DND-41 (cell line): ENCODE results near the gene SYNE3.

Experiments
- ATAC-seq: fragments of 200-7000 bp; cut with Tn5 transposase; 3 replicates; pipeline ENCODE4 v1.9.1; 2021; ENCODE audit warnings: low read depth; ENCODE audit not compliant: insufficient read depth
- DNase-seq: peaks from one replicate; pipeline ENCODE4 v3.0.0-alpha.2; 2020
- H2AFZ ChIP-seq: 2 replicates; pipeline ENCODE4 v1.6.0; 2012; ENCODE audit warnings: low read depth, low read length
- H3K27ac ChIP-seq: 2 replicates; pipeline ENCODE4 v1.5.1; 2012; ENCODE audit warnings: low read length, inconsistent platforms
- H3K27me3 ChIP-seq: fragments of 200-600 bp; sonication (generic); 2 replicates; pipeline ENCODE4 v1.6.0; 2012; ENCODE audit warnings: low read length, mild to moderate bottlenecking, inconsistent platforms; ENCODE audit not compliant: insufficient read depth, poor library complexity
- H3K36me3 ChIP-seq: 2 replicates; pipeline ENCODE4 v1.5.1; 2012; ENCODE audit warnings: low read length, inconsistent platforms; ENCODE audit not compliant: insufficient read depth
- H3K4me1 ChIP-seq: 2 replicates; pipeline ENCODE4 v1.5.1; 2012; ENCODE audit warnings: mild to moderate bottlenecking, low read length; ENCODE audit not compliant: insufficient read depth
- H3K4me2 ChIP-seq: 2 replicates; pipeline ENCODE4 v1.6.0; 2012; ENCODE audit warnings: mild to moderate bottlenecking, moderate library complexity, low read length, inconsistent platforms; ENCODE audit not compliant: insufficient read depth
- H3K4me3 ChIP-seq, 2 experiments: fragments of 200-600 bp in 1 of 2; shearing (Covaris generic) in 1 of 2; 2 replicates each; pipeline ENCODE4 v1.5.1; 2012 to 2016; ENCODE audit warnings: inconsistent platforms in 2 of 2, low read length in 2 of 2, mild to moderate bottlenecking in 2 of 2, low read depth in 1 of 2, moderate library complexity in 1 of 2
- H3K79me2 ChIP-seq: 2 replicates; pipeline ENCODE4 v1.6.0; 2012; ENCODE audit warnings: low read length, inconsistent platforms; ENCODE audit not compliant: insufficient read depth
- H3K9ac ChIP-seq: 2 replicates; pipeline ENCODE4 v1.6.0; 2012; ENCODE audit warnings: low read depth, mild to moderate bottlenecking, inconsistent platforms, low read length, moderate library complexity
- H3K9me3 ChIP-seq: 2 replicates; pipeline ENCODE4 v1.5.1; 2012; ENCODE audit warnings: low read length, moderate library complexity, mild to moderate bottlenecking, inconsistent platforms; ENCODE audit not compliant: insufficient read depth, severe bottlenecking
- H4K20me1 ChIP-seq: 2 replicates; pipeline ENCODE4 v1.6.0; 2012; ENCODE audit warnings: low read length; ENCODE audit not compliant: insufficient read depth
- CTCF ChIP-seq: IDR thresholded peaks from 2 replicates; pipeline ENCODE4 v1.5.1; 2012; ENCODE audit warnings: borderline replicate concordance, low read length, moderate library complexity, mild to moderate bottlenecking; ENCODE audit not compliant: poor library complexity, severe bottlenecking; ENCODE audit errors: extremely low read depth
- EZH2 ChIP-seq: IDR thresholded peaks from 3 replicates; pipeline ENCODE4 v1.6.1; 2012; ENCODE audit warnings: borderline replicate concordance, low read depth, mild to moderate bottlenecking, moderate library complexity, low read length, inconsistent platforms; ENCODE audit not compliant: severe bottlenecking

The SYNE3 gene

GRCh38 chr14:95525999-95526398 lies 9.5 kb upstream of the SYNE3 start:
- peaks cover 26% of the 10 kb centered on the region for H3K4me1 ChIP-seq
- no peak for TF ChIP-seq CTCF
- TF ChIP-seq EZH2 = no peak
- peaks cover 8% of the 10 kb centered on the region; the same call in 1 of the 2 replicates for H3K36me3 ChIP-seq
- no peak overlapping the region for H3K9ac ChIP-seq
- no peak overlapping the region for H3K4me2 ChIP-seq
- H4K20me1 ChIP-seq = peaks cover 19% of the 10 kb centered on the region; the same call in 1 of the 2 replicates
- H3K79me2 ChIP-seq = peaks cover 16% of the 10 kb centered on the region
- H2AFZ ChIP-seq = no peak overlapping the region
- H3K27me3 ChIP-seq = no peaks in the 10 kb centered on the region
- ATAC-seq (no peak), DNase-seq (no peak)
- no peaks in the 10 kb centered on the region for H3K9me3 ChIP-seq
- H3K27ac ChIP-seq = no peak overlapping the region
- H3K4me3 ChIP-seq = no peak overlapping the region

GRCh38 chr14:95524706-95525512 lies 8.5 kb upstream of the SYNE3 start:
- Histone ChIP-seq H3K4me3 (no peak overlapping the region), H2AFZ (no peak overlapping the region), H3K4me2 (no peak overlapping the region), H3K9me3 (no peaks in the 10 kb centered on the region), H3K36me3 (no peaks in the 10 kb centered on the region), H3K27me3 (no peaks in the 10 kb centered on the region), H3K9ac (no peak overlapping the region), H3K79me2 (peaks cover 7% of the 10 kb centered on the region; the same call in 1 of the 2 replicates), H4K20me1 (peaks cover 11% of the 10 kb centered on the region; the same call in 1 of the 2 replicates), H3K4me1 (peaks cover 27% of the 10 kb centered on the region), H3K27ac (peak overlapping the region; percentile 58)
- TF ChIP-seq CTCF (no peak), EZH2 (no peak)
- no peak for ATAC-seq
- no peak for DNase-seq

GRCh38 chr14:95523815-95524448 lies 7.5 kb upstream of the SYNE3 start:
- H3K4me2 ChIP-seq = peak overlapping the region; percentile 40; the same call in 1 of the 2 replicates
- H3K79me2 ChIP-seq = peaks cover under 1% of the 10 kb centered on the region; the same call in 1 of the 2 replicates
- ATAC-seq (peak; percentile 88), DNase-seq (peak; percentile 80)
- no peaks in the 10 kb centered on the region for H3K27me3 ChIP-seq
- TF ChIP-seq EZH2 (no peak), CTCF (no peak)
- peaks cover 36% of the 10 kb centered on the region for H3K4me1 ChIP-seq
- no peaks in the 10 kb centered on the region for H3K36me3 ChIP-seq
- H4K20me1 ChIP-seq = peaks cover 5% of the 10 kb centered on the region; the same call in 1 of the 2 replicates
- peak overlapping the region; percentile 68 for H3K27ac ChIP-seq
- H3K9ac ChIP-seq = peak overlapping the region; percentile 25
- no peaks in the 10 kb centered on the region for H3K9me3 ChIP-seq
- H2AFZ ChIP-seq = peak overlapping the region; percentile 31; the same call in 1 of the 2 replicates
- H3K4me3 ChIP-seq = 0 out of 4 replicates have a peak overlapping the region, but pooled peaks of 1 of the 2 experiments have one; percentile 26
